ENCODE measurements around the gene BEND4.

The BEND4 gene

DNA sequence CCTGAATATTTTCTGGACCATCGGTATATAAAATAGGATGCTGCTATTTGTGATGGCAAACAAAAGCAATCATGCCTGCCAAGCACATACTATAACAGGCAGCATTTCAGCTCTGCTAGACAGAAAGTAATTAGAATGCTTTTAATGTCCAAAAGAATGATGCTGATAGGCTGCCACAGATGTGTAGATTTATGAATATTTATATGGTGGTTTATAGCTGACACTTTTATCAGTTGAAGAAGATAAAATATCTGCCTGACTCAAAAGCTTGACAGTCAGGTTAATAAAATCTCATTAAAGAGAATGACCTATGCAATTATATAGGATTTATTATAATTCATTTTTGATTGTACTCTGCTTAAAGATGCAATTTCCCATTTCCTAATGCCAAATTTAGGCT, 4.0 kb downstream of the BEND4 start:
- H3K79me2 ChIP-seq (ENCODE audit: control insufficient read depth, insufficient read depth, low read length), result peaks cover 10% of the 10 kb centered on the region
- no peak overlapping the region for H4K8ac ChIP-seq (ENCODE audit: low read depth, low read length)
- H3K4me1 ChIP-seq (ENCODE audit: control insufficient read depth, low read depth, low read length), result no peaks in the 10 kb centered on the region
- no peak overlapping the region for H2BK120ac ChIP-seq (ENCODE audit: low read depth, low read length)
- H3K4ac ChIP-seq (ENCODE audit: low read depth, low read length), result no peak overlapping the region
- H3K27me3 ChIP-seq (ENCODE audit: insufficient read depth, low read length, poor library complexity), result peaks cover 3% of the 10 kb centered on the region
- peaks cover 2% of the 10 kb centered on the region for H3K79me1 ChIP-seq (ENCODE audit: low read length)
- H3K4me2 ChIP-seq (ENCODE audit: low read length), result no peak overlapping the region
- H3K4me3 ChIP-seq (ENCODE audit: low read length), result no peak overlapping the region
- no peak overlapping the region for H3K18ac ChIP-seq (ENCODE audit: low read length)
- H3K36me3 ChIP-seq (ENCODE audit: control insufficient read depth, insufficient read depth, low read length), result no peaks in the 10 kb centered on the region
- no peak overlapping the region for H3K27ac ChIP-seq (ENCODE audit: low read depth, low read length)
- no CpG with 5 or more reads among the region's 1 CpG for WGBS (ENCODE audit: extremely low coverage, insufficient coverage, low lambda C conversion rate)
- no peak overlapping the region for H3K23ac ChIP-seq (ENCODE audit: low read length)
- H3K56ac ChIP-seq (ENCODE audit: low read length), result no peak overlapping the region
- DNase-seq, result no peak
- H4K5ac ChIP-seq (ENCODE audit: low read length), result no peak overlapping the region
- no peak overlapping the region for H3K9ac ChIP-seq (ENCODE audit: low read length)
- H2BK15ac ChIP-seq (replicated peaks; ENCODE audit: low read depth), result no peak overlapping the region
- no peak overlapping the region for H2AK5ac ChIP-seq (ENCODE audit: low read length)
- no peak overlapping the region for H2BK5ac ChIP-seq (ENCODE audit: low read length)

DNA sequence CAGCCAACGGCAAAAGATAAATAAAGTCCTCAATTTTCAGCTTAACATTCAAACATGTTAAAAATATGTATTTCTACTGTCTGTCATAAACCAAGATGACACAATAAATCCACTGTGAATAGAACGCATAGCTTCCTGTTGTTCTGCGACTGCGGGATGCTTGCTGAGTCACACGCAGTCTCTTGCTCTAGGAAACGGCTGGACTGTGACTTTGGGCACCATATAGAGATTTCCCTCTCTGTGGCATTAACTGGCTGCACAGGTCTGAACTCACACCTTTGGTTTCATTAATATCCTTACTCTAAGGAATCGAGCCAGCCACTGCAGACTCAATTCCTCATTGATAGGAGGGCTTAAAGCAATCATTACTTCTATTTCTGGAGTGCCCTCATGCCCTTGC, 8.4 kb downstream of the BEND4 start:
- DNase-seq, result no peak
- no peak overlapping the region for H2BK120ac ChIP-seq (ENCODE audit: low read depth, low read length)
- no peak overlapping the region for H3K4me3 ChIP-seq (ENCODE audit: low read length)
- no peaks in the 10 kb centered on the region for H3K27me3 ChIP-seq (ENCODE audit: insufficient read depth, low read length, poor library complexity)
- H3K27ac ChIP-seq (ENCODE audit: low read depth, low read length), result no peak overlapping the region
- H3K79me1 ChIP-seq (ENCODE audit: low read length), result peaks cover 2% of the 10 kb centered on the region
- no peak overlapping the region for H3K56ac ChIP-seq (ENCODE audit: low read length)
- H3K4me1 ChIP-seq (ENCODE audit: control insufficient read depth, low read depth, low read length), result no peaks in the 10 kb centered on the region
- H3K18ac ChIP-seq (ENCODE audit: low read length), result no peak overlapping the region
- H3K4ac ChIP-seq (ENCODE audit: low read depth, low read length), result no peak overlapping the region
- H3K4me2 ChIP-seq (ENCODE audit: low read length), result no peak overlapping the region
- H3K9ac ChIP-seq (ENCODE audit: low read length), result no peak overlapping the region
- H2BK5ac ChIP-seq (ENCODE audit: low read length), result no peak overlapping the region
- no peak overlapping the region for H4K5ac ChIP-seq (ENCODE audit: low read length)
- H3K23ac ChIP-seq (ENCODE audit: low read length), result no peak overlapping the region
- H4K8ac ChIP-seq (ENCODE audit: low read depth, low read length), result no peak overlapping the region
- no peak overlapping the region for H2BK15ac ChIP-seq (replicated peaks; ENCODE audit: low read depth)
- peaks cover 3% of the 10 kb centered on the region for H3K79me2 ChIP-seq (ENCODE audit: control insufficient read depth, insufficient read depth, low read length)
- H3K36me3 ChIP-seq (ENCODE audit: control insufficient read depth, insufficient read depth, low read length), result no peaks in the 10 kb centered on the region
- H2AK5ac ChIP-seq (ENCODE audit: low read length), result no peak overlapping the region
- WGBS (ENCODE audit: extremely low coverage, insufficient coverage, low lambda C conversion rate), result no CpG with 5 or more reads among the region's 7 CpGs

DNA sequence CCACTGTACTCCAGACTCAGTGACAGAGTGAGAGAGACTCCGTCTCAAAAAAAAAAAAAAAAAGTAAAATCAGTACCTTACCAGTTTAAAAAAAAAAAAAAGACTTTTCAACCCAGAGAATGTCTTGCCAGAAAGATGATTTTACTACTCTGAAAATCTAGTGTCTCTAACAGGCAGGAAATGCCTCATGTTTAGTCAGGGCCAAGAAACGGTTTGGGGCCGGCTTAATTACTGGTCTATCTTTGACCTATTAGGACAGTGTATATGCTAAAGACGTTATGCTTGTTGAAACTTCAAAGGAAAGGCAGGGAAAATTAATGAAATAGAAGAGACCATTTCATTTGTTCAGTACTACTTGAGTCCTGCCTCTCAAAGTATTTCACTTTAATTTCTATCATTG, 9.9 kb downstream of the BEND4 start:
- no peak overlapping the region for H4K8ac ChIP-seq (ENCODE audit: low read depth, low read length)
- no peak overlapping the region for H3K9ac ChIP-seq (ENCODE audit: low read length)
- no peak overlapping the region for H3K4ac ChIP-seq (ENCODE audit: low read depth, low read length)
- H2BK15ac ChIP-seq (replicated peaks; ENCODE audit: low read depth), result no peak overlapping the region
- peaks cover 2% of the 10 kb centered on the region for H3K79me1 ChIP-seq (ENCODE audit: low read length)
- H2BK5ac ChIP-seq (ENCODE audit: low read length), result no peak overlapping the region
- no peaks in the 10 kb centered on the region for H3K4me1 ChIP-seq (ENCODE audit: control insufficient read depth, low read depth, low read length)
- no peak overlapping the region for H2BK120ac ChIP-seq (ENCODE audit: low read depth, low read length)
- no peak overlapping the region for H3K4me3 ChIP-seq (ENCODE audit: low read length)
- no peak overlapping the region for H3K18ac ChIP-seq (ENCODE audit: low read length)
- peaks cover 3% of the 10 kb centered on the region for H3K79me2 ChIP-seq (ENCODE audit: control insufficient read depth, insufficient read depth, low read length)
- H2AK5ac ChIP-seq (ENCODE audit: low read length), result no peak overlapping the region
- H3K4me2 ChIP-seq (ENCODE audit: low read length), result no peak overlapping the region
- DNase-seq, result no peak
- H4K5ac ChIP-seq (ENCODE audit: low read length), result no peak overlapping the region
- no peaks in the 10 kb centered on the region for H3K36me3 ChIP-seq (ENCODE audit: control insufficient read depth, insufficient read depth, low read length)
- H3K27me3 ChIP-seq (ENCODE audit: insufficient read depth, low read length, poor library complexity), result no peaks in the 10 kb centered on the region
- WGBS (ENCODE audit: extremely low coverage, insufficient coverage, low lambda C conversion rate), result no CpG with 5 or more reads among the region's 4 CpGs
- H3K56ac ChIP-seq (ENCODE audit: low read length), result no peak overlapping the region
- H3K23ac ChIP-seq (ENCODE audit: low read length), result no peak overlapping the region
- no peak overlapping the region for H3K27ac ChIP-seq (ENCODE audit: low read depth, low read length)

DNA sequence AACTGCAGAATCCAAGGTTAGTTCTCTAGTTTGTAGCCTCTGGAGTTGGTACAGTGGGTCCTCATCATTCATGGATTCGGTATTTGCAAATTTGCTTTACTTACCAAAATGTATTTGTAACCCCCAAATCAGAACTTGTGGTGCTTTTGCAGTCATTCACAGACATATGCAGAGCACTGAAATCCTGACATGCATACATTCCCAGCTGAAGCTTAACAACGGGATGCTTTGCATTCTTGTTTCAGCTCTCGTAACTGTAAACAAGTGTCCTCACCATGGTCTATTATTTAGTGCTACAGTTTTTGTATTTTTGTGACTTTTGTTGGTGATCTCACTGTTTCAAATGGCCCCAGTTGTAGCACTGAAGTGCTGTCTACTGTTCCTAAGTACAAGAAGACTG, 16.1 kb downstream of the BEND4 start:
- Histone ChIP-seq H3K4ac (ENCODE audit: low read depth, low read length) (no peak overlapping the region), H4K5ac (ENCODE audit: low read length) (no peak overlapping the region), H4K8ac (ENCODE audit: low read depth, low read length) (no peak overlapping the region), H2AK5ac (ENCODE audit: low read length) (no peak overlapping the region), H3K79me2 (ENCODE audit: control insufficient read depth, insufficient read depth, low read length) (no peaks in the 10 kb centered on the region), H3K27ac (ENCODE audit: low read depth, low read length) (no peak overlapping the region), H3K18ac (ENCODE audit: low read length) (no peak overlapping the region), H3K79me1 (ENCODE audit: low read length) (peaks cover 4% of the 10 kb centered on the region), H3K9ac (ENCODE audit: low read length) (no peak overlapping the region), H3K56ac (ENCODE audit: low read length) (no peak overlapping the region), H3K4me1 (ENCODE audit: control insufficient read depth, low read depth, low read length) (no peaks in the 10 kb centered on the region), H2BK5ac (ENCODE audit: low read length) (no peak overlapping the region), H3K23ac (ENCODE audit: low read length) (no peak overlapping the region), H3K27me3 (ENCODE audit: insufficient read depth, low read length, poor library complexity) (no peaks in the 10 kb centered on the region), H3K4me3 (ENCODE audit: low read length) (no peak overlapping the region), H3K4me2 (ENCODE audit: low read length) (no peak overlapping the region), H3K36me3 (ENCODE audit: control insufficient read depth, insufficient read depth, low read length) (no peaks in the 10 kb centered on the region), H2BK15ac (replicated peaks; ENCODE audit: low read depth) (no peak overlapping the region), H2BK120ac (ENCODE audit: low read depth, low read length) (no peak overlapping the region)
- WGBS (ENCODE audit: extremely low coverage, insufficient coverage, low lambda C conversion rate), result no CpG with 5 or more reads among the region's 3 CpGs
- peak; percentile 78 for DNase-seq

DNA sequence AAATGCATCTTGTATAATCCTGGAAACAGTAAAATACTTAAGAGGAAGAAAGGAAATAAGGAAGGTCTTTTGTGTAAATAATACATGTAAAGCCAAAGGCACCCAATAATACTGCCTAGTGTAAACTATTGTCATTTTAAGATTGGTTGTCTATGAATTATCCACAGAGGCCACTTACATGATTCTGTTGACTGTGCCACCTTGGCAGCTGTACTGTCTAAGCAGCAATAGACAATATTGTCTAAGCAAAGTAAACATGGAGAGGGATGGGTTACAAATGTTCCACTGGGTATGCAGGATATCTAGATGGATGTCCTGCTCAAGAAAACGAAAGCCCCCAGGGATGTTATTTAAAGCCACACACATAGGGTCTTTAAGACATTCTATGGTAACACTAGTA, 19.4 kb downstream of the BEND4 start:
- Histone ChIP-seq H2BK120ac (ENCODE audit: low read depth, low read length) (no peak overlapping the region), H3K4me1 (ENCODE audit: control insufficient read depth, low read depth, low read length) (no peaks in the 10 kb centered on the region), H3K23ac (ENCODE audit: low read length) (no peak overlapping the region), H3K27ac (ENCODE audit: low read depth, low read length) (no peak overlapping the region), H3K56ac (ENCODE audit: low read length) (no peak overlapping the region), H3K79me1 (ENCODE audit: low read length) (peaks cover 4% of the 10 kb centered on the region), H3K9ac (ENCODE audit: low read length) (no peak overlapping the region), H3K4me2 (ENCODE audit: low read length) (no peak overlapping the region), H2BK5ac (ENCODE audit: low read length) (no peak overlapping the region), H3K27me3 (ENCODE audit: insufficient read depth, low read length, poor library complexity) (no peaks in the 10 kb centered on the region), H3K18ac (ENCODE audit: low read length) (no peak overlapping the region), H2BK15ac (replicated peaks; ENCODE audit: low read depth) (no peak overlapping the region), H3K4ac (ENCODE audit: low read depth, low read length) (no peak overlapping the region), H2AK5ac (ENCODE audit: low read length) (no peak overlapping the region), H3K4me3 (ENCODE audit: low read length) (no peak overlapping the region), H4K8ac (ENCODE audit: low read depth, low read length) (no peak overlapping the region), H4K5ac (ENCODE audit: low read length) (no peak overlapping the region), H3K79me2 (ENCODE audit: control insufficient read depth, insufficient read depth, low read length) (no peaks in the 10 kb centered on the region), H3K36me3 (ENCODE audit: control insufficient read depth, insufficient read depth, low read length) (no peaks in the 10 kb centered on the region)
- no peak for DNase-seq
- no CpG with 5 or more reads among the region's 1 CpG for WGBS (ENCODE audit: extremely low coverage, insufficient coverage, low lambda C conversion rate)

DNA sequence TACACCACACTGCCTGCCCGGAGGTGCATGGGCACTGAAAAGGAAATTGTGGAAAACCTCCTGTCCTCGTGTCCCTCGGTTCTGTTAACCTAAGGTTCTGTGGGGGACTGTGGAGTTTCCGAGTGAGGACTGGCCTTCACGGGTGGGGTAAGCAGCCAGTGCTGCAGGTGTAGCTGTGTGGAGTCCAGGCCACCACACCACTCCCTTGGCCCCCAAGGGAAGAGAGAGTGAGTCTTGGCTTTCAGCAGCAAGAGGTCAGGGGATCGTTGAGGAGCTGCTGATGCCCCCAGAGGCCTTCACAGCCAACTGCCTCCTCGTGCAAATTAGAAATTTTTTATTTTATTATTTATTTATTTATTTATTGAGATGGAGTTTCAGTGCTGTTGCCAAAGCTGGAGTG, 20.4 kb downstream of the BEND4 start:
- Histone ChIP-seq H3K4me2 (ENCODE audit: low read length) (no peak overlapping the region), H4K8ac (ENCODE audit: low read depth, low read length) (no peak overlapping the region), H3K27me3 (ENCODE audit: insufficient read depth, low read length, poor library complexity) (no peaks in the 10 kb centered on the region), H3K4ac (ENCODE audit: low read depth, low read length) (no peak overlapping the region), H2BK5ac (ENCODE audit: low read length) (no peak overlapping the region), H3K79me1 (ENCODE audit: low read length) (peaks cover 4% of the 10 kb centered on the region), H4K5ac (ENCODE audit: low read length) (no peak overlapping the region), H2BK120ac (ENCODE audit: low read depth, low read length) (no peak overlapping the region), H3K27ac (ENCODE audit: low read depth, low read length) (no peak overlapping the region), H3K4me1 (ENCODE audit: control insufficient read depth, low read depth, low read length) (no peaks in the 10 kb centered on the region), H3K23ac (ENCODE audit: low read length) (no peak overlapping the region), H3K79me2 (ENCODE audit: control insufficient read depth, insufficient read depth, low read length) (peaks cover 4% of the 10 kb centered on the region), H3K9ac (ENCODE audit: low read length) (no peak overlapping the region), H2BK15ac (replicated peaks; ENCODE audit: low read depth) (no peak overlapping the region), H3K4me3 (ENCODE audit: low read length) (no peak overlapping the region), H3K36me3 (ENCODE audit: control insufficient read depth, insufficient read depth, low read length) (no peaks in the 10 kb centered on the region), H2AK5ac (ENCODE audit: low read length) (no peak overlapping the region), H3K18ac (ENCODE audit: low read length) (no peak overlapping the region), H3K56ac (ENCODE audit: low read length) (no peak overlapping the region)
- no CpG with 5 or more reads among the region's 7 CpGs for WGBS (ENCODE audit: extremely low coverage, insufficient coverage, low lambda C conversion rate)
- DNase-seq, result peak; percentile 13

Measured in mesendoderm (in vitro differentiated cells).